ENCODE data around the gene RGS1.

RGS1 gene

DNA sequence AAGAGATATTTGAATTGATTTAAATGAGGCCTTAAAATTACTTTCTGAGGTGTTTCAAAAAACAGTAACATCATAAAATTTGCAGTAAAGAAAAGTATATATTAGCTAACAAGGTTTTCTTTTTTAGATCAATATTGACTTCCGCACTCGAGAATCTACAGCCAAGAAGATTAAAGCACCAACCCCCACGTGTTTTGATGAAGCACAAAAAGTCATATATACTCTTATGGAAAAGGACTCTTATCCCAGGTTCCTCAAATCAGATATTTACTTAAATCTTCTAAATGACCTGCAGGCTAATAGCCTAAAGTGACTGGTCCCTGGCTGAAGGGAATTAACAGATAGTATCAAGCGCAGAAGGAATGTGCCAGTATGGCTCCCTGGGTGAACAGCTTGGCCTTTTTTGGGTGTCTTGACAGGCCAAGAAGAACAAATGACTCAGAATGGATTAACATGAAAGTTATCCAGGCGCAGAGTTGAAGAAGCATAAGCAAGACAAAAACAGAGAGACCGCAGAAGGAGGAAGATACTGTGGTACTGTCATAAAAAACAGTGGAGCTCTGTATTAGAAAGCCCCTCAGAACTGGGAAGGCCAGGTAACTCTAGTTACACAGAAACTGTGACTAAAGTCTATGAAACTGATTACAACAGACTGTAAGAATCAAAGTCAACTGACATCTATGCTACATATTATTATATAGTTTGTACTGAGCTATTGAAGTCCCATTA is 3.6 kb downstream of the RGS1 start:
- in situ Hi-C loops (cut with MboI; ENCODE audit: low sequenced_read_pairs) = no loop called here

DNA sequence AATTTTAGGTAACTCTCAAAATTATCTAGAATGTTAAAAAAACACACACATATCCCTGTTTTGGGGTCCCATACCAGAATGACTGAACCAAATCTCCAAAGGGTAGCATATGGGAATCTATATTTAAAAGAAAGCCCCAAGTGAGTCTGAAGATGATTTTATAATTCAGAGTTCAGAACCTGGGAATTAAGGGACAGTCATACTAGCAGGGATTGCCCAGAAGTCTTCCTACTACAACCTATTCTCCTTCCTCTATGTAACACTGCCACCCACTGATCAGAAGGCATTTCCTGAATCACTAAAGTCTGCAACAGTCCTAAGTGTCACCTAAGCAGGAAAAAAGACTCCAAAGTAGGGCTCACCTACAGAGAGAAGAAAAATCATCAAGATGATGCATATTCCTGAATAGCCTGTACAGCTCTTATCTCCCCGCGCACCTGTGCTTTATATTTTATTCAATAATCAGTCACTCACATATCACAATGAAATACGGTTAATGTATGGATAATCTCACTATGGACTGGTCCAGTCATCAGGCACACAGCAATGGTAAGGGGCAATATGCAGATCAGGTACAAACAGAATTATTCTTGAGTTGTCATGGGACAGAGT is 4.9 kb downstream of the RGS1 start:
- in situ Hi-C loops (cut with MboI; ENCODE audit: low sequenced_read_pairs) = no loop called here

DNA sequence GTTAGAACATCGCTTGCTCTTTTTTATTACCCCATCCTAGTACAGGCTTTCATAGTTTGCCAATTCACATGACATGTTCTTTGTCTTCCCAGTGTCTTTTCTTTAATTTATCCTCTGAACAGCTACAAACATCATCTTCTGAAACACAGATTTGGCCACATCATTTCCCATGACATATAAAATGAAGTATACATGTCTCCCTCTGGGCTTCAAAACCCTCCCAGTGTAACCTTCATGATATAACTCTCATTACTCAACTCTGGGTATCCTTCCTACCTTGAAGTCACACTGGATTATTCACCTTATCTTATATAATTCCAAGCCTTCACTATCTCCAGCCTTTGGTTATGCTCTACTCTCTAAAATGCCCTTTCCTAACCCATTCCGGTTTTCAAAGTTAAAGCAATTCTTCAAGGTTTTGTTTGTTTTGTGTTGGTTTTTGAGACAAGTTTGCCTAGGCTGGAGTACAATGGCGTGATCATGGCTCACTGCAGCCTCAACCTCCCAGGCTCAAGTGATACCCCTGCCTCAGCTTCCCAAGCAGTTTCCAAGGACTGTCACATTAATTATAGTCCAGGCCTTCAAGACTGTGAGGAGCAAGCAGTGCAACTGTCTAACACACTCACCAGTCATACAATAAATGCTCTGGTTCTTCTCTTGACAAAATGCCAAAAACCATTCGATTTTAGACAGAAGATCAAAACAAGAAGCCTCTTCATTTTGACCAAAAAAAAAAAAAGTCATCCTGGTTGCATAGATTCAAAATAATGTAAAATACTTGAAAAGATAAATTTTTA is 5.8 kb downstream of the RGS1 start:
- in situ Hi-C loops (cut with MboI; ENCODE audit: low sequenced_read_pairs) = no loop called here

DNA sequence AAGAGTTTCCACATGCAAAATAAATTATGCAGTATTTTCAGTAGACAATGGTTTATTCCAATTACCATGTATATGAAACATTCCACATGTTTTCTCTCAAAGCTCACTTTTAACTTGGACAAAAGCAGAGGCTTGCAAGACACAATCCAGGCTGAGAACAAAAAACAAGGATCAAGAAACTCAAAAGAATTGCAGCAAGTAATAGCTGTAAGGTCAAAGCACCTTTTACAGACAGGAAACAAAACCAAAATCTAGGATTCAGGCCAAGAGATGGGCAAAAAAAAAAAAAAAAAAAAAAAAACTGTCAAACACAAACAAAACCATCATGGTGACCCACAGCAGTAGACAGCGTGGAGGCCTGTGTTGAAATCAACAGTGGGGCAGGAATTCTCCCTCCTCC is 9.3 kb downstream of the RGS1 start:
- in situ Hi-C loops (cut with MboI; ENCODE audit: low sequenced_read_pairs) = no loop called here

DNA sequence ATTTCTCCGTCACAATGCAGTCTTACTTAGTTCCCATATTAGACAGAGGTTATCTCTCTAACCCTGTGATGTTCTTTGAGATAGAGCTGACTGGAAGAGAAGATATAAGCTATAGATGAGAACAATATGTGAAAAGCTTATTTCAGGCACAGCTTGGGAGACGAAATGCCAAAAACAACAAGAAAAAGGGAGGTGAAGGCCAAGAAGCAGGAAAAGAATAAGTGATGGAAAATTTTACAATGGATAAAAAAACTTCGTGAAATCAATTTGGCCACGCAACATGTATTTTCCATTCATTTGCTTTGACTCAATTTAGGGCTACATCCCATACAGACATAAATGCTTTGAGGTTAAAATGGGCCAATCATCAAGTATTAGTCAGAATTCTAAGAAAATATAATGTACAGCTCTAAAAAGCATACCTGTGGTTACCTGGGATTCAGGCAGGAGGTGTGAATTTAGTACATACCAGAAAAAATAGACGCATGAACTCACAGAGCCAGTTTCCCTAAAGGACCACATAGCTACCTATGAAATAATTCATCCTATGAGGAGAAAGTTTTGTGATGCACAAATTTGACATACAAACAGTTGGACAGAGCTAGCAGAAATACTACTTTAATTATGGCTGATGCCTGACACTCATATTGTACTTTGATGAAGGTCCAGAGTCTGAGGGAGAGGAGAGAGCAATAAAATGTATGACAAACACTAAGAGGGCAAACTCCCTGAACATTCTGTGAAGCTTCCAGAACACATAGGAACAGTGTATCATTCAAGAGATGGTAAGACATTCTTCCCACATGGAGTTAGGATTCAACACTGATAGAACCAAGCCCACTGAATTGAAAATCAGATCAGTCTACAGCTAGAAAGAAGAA is 12.1 kb downstream of the RGS1 start:
- in situ Hi-C loops (cut with MboI; ENCODE audit: low sequenced_read_pairs) = no loop called here

DNA sequence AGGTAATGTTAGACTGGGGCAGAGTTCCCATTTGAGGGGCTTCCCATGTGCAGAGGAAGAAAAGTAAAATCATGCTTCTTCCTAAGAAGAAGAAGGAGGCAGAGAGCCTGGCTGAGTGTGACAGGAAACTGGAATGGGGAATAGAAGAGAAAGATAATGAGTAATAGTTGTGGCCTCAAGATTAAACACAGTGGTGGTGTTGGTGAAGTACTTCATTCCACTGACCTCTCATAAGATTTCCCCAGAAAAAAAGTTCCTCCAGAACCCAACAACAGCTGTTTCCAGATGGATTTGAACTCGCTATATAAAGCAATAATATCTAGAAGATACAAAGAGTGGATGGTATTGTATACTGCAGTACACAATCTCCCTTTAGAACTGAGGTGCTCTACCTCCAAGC is 13.0 kb downstream of the RGS1 start:
- in situ Hi-C loops (cut with MboI; ENCODE audit: low sequenced_read_pairs) = no loop called here

DNA sequence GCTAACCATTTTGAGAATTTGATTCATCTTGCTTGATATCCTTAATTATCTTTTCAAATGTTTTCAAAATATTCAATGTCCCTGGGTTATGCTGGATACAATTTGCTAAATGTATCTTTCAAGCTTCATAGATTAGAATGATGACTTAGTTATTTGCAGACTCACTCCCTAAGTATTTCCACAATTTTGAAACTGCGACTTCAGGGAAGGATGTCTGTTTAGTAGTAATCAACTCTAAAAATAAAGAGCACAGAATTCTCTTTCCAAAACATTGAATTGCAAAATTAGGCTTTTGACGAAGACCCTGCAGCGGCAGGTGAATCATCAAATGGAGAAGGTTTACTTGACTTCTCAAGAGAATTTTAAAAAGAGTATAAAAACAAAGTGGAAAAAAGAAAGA is 14.2 kb downstream of the RGS1 start:
- in situ Hi-C loops (cut with MboI; ENCODE audit: low sequenced_read_pairs) = no loop called here

DNA sequence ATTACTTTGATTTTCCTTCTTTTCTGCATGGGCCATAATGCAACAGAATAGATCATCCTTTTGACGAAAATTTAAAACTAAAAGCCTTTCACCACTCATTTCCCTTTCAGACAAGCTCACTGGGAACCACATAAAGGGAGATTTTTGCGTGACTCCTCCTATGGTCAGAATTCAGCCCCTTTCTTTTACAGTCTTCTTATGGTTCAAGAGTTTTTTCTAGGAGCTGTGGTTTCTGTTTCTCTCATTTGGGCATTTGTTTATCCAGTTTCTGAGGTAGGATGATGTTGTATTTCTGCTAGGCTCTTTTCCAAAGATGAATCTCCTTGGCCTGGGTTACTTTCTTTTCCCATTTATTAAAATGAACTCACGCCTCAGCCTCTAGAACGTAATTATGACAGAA is 16.9 kb downstream of the RGS1 start:
- in situ Hi-C loops (cut with MboI; ENCODE audit: low sequenced_read_pairs) = no loop called here

DNA sequence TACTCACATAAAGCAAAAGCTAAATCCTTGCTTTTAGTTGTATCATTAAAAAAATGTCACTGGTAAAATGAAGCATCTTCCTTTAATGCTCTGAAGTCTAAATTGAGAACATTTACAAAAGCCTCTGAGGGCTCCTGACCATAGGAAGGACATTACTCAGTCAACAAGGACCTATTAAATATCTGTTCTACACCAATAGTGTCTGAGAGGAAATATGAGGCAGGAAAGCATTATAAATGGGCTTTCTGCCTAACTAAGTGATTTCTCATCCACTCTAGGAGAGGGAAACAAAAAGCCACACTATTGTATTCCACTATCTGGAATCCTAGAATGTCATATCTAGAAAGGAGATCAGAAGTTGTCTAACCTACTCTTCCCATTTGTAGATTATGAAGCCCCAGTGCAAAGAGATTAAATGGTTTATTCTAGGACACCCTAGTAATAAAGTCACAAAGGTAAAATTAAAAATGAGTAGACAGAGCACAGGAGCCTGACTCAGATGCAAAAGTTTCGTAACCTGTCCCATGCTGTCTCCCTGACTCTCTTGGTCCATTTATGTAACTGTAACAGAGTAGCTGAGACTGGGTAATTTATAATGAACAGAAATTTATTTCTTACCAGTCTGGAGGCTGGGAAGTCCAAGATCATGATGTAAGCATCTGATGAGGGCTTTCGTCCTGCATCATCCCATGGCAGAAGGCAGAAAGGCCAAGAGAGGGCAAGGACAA is 17.6 kb downstream of the RGS1 start:
- in situ Hi-C loops (cut with MboI; ENCODE audit: low sequenced_read_pairs) = no loop called here

DNA sequence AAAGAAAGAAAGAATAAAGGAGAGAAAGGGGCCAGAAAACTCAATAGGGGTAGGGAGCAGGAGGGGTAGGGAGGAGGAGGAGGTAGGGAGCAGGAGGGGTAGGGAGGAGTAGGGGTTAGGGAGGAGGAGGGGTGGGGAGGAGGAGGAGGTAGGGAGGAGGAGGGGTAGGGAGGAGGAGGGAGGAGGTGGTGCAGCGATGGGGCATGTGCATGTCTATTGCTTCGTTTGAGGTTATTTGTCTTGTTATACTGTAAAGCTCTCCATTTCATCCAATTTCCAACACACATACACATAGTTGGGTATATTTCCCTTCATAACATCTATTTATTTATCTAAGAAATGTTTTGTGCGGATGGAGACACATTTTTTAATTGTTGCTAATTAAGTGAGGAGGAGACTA is 19.7 kb downstream of the RGS1 start:
- in situ Hi-C loops (cut with MboI; ENCODE audit: low sequenced_read_pairs) = no loop called here

DNA sequence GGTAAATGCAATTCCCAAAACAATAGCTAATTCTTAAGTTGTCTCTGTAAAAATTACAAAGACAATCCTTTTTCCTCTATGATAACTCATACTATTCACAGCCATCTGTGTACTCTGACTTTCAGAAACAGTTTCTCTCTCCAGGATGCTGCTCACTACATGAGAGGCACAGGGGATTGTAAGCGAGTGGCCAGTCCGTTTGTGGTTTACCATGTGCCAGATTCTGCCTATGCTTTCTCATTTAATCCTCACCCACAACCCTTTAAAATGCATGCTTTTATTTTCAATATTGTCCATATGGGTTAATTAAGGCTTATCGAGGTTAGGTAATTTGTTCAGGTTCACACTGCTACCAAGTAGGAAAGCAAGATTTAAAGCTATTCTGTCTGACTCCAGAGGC is 23.0 kb downstream of the RGS1 start:
- in situ Hi-C loops (cut with MboI; ENCODE audit: low sequenced_read_pairs) = no loop called here

DNA sequence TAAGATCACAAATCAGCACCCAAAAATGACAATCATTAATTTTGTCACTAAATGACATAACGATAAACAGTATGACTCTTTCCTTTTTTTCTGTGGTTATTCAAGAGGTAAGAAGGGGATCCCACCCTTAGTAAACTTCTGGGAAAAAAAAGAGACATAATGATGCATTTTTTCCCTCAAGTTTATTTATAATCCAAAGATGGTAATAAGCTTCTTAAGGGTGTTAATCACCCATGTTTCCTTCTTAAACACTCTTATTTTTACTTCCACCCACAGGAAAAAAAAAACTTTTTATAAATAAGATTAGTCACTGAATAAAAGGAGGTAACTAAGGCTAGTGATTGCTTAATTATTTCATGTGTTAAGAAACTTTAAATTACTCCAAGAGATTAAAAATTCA is 24.7 kb downstream of the RGS1 start:
- in situ Hi-C loops (cut with MboI; ENCODE audit: low sequenced_read_pairs) = loop anchor here (25.0 kb wide), 2 partner anchors 113 to 212 kb away; partner anchors contain the start of gene RGS2

DNA sequence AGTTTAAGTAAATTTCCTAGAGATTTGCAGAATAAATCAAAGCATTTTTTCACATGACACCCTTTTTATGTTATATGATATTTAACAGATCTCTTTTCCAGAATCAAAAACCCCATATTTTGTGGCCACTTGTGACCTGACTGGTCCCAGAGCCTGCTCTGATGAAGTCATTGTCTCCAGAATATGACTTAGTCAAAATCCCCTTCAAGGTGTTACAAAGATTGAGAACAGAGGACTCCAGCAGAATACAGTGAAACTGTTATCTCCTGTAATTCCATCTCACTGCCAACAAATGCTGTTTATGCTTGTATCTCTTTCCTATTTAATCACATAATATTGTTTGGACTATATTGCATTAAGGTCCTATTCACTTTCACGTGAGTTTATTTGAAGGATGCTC is 25.6 kb downstream of the RGS1 start:
- in situ Hi-C loops (cut with MboI; ENCODE audit: low sequenced_read_pairs) = loop anchor here (25.0 kb wide), 2 partner anchors 114 to 211 kb away; partner anchors contain the start of gene RGS2

DNA sequence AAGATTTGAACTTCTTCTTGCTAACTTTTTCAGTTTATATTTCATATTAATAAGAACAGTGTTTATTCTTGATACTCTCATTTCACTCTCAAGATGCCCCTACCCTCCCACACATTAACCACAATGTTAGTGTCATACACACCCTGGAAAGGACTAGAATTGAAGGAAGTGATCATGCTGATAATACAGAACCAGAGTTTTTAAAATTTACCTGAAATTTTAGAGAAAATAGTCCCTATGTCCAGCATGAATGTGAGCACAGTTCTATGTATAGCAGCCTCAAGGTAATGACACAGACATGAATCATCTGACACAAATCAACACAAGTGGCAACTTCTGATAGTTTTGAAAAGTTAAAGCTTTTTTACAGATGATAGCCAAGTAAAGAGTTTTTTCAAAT is 26.0 kb downstream of the RGS1 start:
- in situ Hi-C loops (cut with MboI; ENCODE audit: low sequenced_read_pairs) = loop anchor here (25.0 kb wide), 2 partner anchors 114 to 211 kb away; partner anchors contain the start of gene RGS2

DNA sequence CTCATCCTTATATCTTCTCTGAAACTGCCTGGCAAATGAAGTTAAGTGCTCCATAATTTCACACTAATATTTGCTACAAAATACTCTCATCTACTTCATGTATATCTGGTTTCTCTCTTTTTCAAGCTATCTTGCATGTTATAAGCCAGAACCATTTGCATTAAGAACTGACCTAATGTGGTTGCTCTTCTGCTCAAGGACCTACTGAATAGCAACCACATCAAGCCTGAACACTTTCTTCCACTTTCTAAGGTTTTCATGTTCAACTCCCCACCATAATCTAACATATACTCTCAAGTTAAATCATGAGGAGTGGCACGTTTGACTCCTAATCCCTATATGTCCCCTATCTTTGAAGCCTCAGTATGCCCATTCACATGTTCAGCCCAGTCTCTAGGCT is 27.2 kb downstream of the RGS1 start:
- in situ Hi-C loops (cut with MboI; ENCODE audit: low sequenced_read_pairs) = loop anchor here (25.0 kb wide), 2 partner anchors 115 to 210 kb away; partner anchors contain the start of gene RGS2

DNA sequence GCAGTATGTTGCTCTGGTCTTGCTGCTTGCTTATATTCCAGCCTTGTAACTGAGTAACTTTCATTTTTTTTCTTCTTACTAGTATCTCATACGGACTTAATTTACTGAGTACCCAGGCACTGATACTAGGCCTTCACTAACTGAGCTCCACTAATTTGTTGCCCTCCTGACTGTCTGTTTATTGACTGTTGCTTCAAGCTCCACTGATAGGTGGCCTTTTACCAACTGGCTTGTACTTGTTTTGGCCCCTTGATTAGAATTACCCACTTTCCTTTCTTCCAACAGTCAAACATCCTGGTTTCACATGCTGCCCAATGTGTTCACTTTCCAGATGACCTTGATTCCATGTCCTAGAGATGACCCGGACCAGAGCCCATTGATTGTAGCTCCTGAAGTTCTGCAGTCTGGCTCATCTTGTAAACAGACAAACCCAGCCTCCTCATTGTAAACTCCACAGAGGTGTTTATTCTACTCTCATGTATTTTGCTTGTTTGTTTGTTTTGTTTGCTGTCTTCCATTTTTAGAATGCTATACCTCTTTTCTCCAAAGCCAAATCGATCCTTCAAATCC is 27.7 kb downstream of the RGS1 start:
- in situ Hi-C loops (cut with MboI; ENCODE audit: low sequenced_read_pairs) = loop anchor here (25.0 kb wide), 2 partner anchors 116 to 209 kb away; partner anchors contain the start of gene RGS2

DNA sequence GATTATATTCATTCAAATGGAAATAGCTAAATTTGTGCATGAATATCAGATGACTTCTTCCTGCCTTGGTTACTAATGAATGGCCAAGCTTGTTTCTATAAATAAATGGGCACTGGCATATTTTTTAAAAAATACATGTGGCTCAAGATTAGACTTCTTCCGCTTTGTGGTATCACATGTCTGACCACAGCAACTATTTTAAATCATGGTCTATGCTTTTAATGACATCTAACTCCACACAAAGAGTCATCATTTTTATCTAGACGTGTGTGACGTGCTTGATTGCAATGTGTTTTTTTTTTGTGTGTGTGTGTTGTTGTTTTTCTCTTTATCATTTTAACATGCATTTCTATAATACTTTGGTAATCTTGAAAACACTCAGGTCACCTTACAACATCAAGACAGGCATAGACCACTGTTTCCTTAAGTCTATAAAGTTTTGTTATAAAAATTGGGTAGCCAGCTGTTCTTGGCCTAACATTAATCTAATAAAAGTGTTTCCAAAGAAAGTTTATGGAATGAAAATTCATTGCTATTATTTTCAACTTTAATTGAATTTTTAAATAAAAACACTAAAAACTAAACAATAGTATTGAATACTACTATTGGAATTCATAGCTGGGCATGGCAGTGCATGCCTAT is 29.5 kb downstream of the RGS1 start:
- in situ Hi-C loops (cut with MboI; ENCODE audit: low sequenced_read_pairs) = loop anchor here (25.0 kb wide), 2 partner anchors 118 to 207 kb away; partner anchors contain the start of gene RGS2

DNA sequence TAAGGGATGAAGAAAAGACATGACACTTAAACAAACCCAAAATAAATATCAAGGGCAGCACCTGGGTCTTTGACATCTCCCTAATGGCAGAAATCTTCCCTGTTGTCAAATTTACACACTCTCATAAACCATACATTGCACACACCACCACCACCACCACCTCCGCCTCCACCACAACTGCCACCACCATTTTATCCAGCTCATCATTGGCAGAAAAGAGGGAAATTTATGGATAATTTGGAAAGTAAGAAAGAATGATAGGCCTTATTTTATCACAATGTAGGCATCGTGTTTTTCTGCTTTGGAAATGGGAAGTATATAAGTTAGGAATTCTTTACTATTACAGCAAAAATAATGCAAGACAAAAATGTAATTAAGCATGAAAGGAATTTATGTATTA is 33.1 kb downstream of the RGS1 start:
- in situ Hi-C loops (cut with MboI; ENCODE audit: low sequenced_read_pairs) = loop anchor here (25.0 kb wide), 2 partner anchors 121 to 204 kb away; partner anchors contain the start of gene RGS2

All from HL-60/S4 treated with phorbol 12-myristate 13-acetate at 8.2 ng/mL for 4 days and 3 days (cell line).